ENCODE measurements around the gene DNAJC15.
A peak's percentile ranks its signal among the peaks of the same experiment; 100 is the strongest.
"Not testable (repeated sequence)": the region's sequence is repeated elsewhere in the genome, so short reads cannot be mapped to it uniquely, and the experiment has no call there.

DNAJC15 gene

GRCh38 chr13:43046259-43046658 is 22.9 kb downstream of the DNAJC15 start:
- no peak for DNase-seq

- DNase-seq = peak; percentile 96
These were observed 31.7 kb downstream of the DNAJC15 start for GRCh38 chr13:43054803-43055802.

- peak; percentile 33 for DNase-seq
These were observed 34.4 kb downstream of the DNAJC15 start for GRCh38 chr13:43057653-43058317.

GRCh38 chr13:43058318-43058674 is 34.9 kb downstream of the DNAJC15 start:
- DNase-seq = peak; percentile 76

GRCh38 chr13:43058831-43059230 is 35.4 kb downstream of the DNAJC15 start:
- DNase-seq = no peak

GRCh38 chr13:43059779-43060178 is 36.4 kb downstream of the DNAJC15 start:
- not testable (repeated sequence) for DNase-seq

GRCh38 chr13:43060806-43061205 is 37.4 kb downstream of the DNAJC15 start:
- peak; percentile 50 for DNase-seq

GRCh38 chr13:43061496-43062280 is 38.3 kb downstream of the DNAJC15 start:
- no peak for DNase-seq

- DNase-seq = no peak
These were observed 48.4 kb downstream of the DNAJC15 start for GRCh38 chr13:43071824-43072223.

GRCh38 chr13:43072394-43072793 is 49.0 kb downstream of the DNAJC15 start:
- no peak for DNase-seq

- DNase-seq = no peak
These were observed 51.6 kb downstream of the DNAJC15 start for GRCh38 chr13:43074824-43075510.

GRCh38 chr13:43075511-43075902 is 52.1 kb downstream of the DNAJC15 start:
- DNase-seq = not testable (repeated sequence)

GRCh38 chr13:43077046-43077445 is 53.7 kb downstream of the DNAJC15 start:
- DNase-seq = no peak

GRCh38 chr13:43077461-43077860 is 54.1 kb downstream of the DNAJC15 start:
- no peak for DNase-seq

GRCh38 chr13:43077906-43078305 is 54.5 kb downstream of the DNAJC15 start:
- no peak for DNase-seq

GRCh38 chr13:43078399-43078798 is 55.0 kb downstream of the DNAJC15 start:
- DNase-seq = no peak

GRCh38 chr13:43079392-43079931 is 56.1 kb downstream of the DNAJC15 start:
- no peak for DNase-seq

- DNase-seq = no peak
These were observed 56.8 kb downstream of the DNAJC15 start for GRCh38 chr13:43080199-43080598.

- DNase-seq = no peak
These were observed 58.5 kb downstream of the DNAJC15 start for GRCh38 chr13:43081866-43082265.

GRCh38 chr13:43083750-43084149 is 60.4 kb downstream of the DNAJC15 start:
- no peak for DNase-seq

GRCh38 chr13:43085545-43085944 is 62.2 kb downstream of the DNAJC15 start:
- peak; percentile 54 for DNase-seq

GRCh38 chr13:43086181-43086580 is 62.8 kb downstream of the DNAJC15 start:
- no peak for DNase-seq

All from fibroblast of skin of right biceps (primary cell).